Measurements from ENCODE around the gene ASIP. TPM values are rescaled to one million over a fixed set of nuclear protein-coding genes. Genes with fewer than 3 reads are reported as not detected.
"Not testable (repeated sequence)": the region's sequence is repeated elsewhere in the genome, so short reads cannot be mapped to it uniquely, and the experiment has no call there.

ASIP gene
- polyA plus RNA-seq, 1 donor (not counting 4 experiments of a cell fraction or from before 2014, with no cell fraction given): not detected

- Histone ChIP-seq H4K20me1 (ENCODE audit: control insufficient read depth, extremely low read depth, insufficient read depth, low read length) (no peaks in the 10 kb centered on the region), H3K4me3 (ENCODE audit: control insufficient read depth in 2 of 3, extremely low read depth in 1 of 3, insufficient read depth in 2 of 3, low read depth in 1 of 3, low read length in 3 of 3) (no peak overlapping the region), H3K27ac (ENCODE audit: control insufficient read depth, insufficient read depth, low read length) (no peak overlapping the region), H2AFZ (ENCODE audit: control insufficient read depth, low read length) (no peak overlapping the region), H3K79me2 (ENCODE audit: control insufficient read depth, insufficient read depth, low read length) (no peaks in the 10 kb centered on the region), H3K4me1 (ENCODE audit: control insufficient read depth, extremely low read depth, insufficient read depth, low read length) (no peaks in the 10 kb centered on the region), H3K27me3 (ENCODE audit: control insufficient read depth, extremely low read depth, insufficient read depth, low read length) (no peaks in the 10 kb centered on the region), H3K9ac (ENCODE audit: control insufficient read depth, extremely low read depth, insufficient read depth, low read length) (no peak overlapping the region), H3K4me2 (ENCODE audit: control insufficient read depth, extremely low read depth, insufficient read depth, low read depth, low read length) (no peak overlapping the region), H3K9me1 (ENCODE audit: control insufficient read depth, extremely low read depth, insufficient read depth, low read length) (no peaks in the 10 kb centered on the region), H3K9me3 (ENCODE audit: control insufficient read depth, low read depth, low read length) (no peaks in the 10 kb centered on the region), H3K36me3 (ENCODE audit: control insufficient read depth in 2 of 2, extremely low read depth in 1 of 2, insufficient read depth in 2 of 2, low read length in 2 of 2) (no peaks in the 10 kb centered on the region)
- FAIRE-seq (no peak), DNase-seq (ENCODE audit: low read depth, low spot score) (no peak)
- TF ChIP-seq CTCF (optimal IDR thresholded peaks at IDR 0.05 in 1 of 3, IDR thresholded peaks at IDR 0.05 in 1 of 3, conservative IDR thresholded peaks at IDR 0.05 in 1 of 3; ENCODE audit: extremely low read depth in 1 of 3, insufficient read depth in 2 of 3, low read length in 3 of 3) (no peak), EZH2 (IDR thresholded peaks at IDR 0.05; ENCODE audit: low read length) (no peak)
- dilution Hi-C loops (cut with MboI; ENCODE audit: extremely low pct_ligation_motif_present, low sequenced_read_pairs): no loop called here
These were observed 19.2 kb downstream of the ASIP start for GRCh38 chr20:34260208-34260942.

GRCh38 chr20:34262488-34263288 lies 21.5 kb downstream of the ASIP start:
- no peak overlapping the region for H3K4me2 ChIP-seq (ENCODE audit: control insufficient read depth, extremely low read depth, insufficient read depth, low read depth, low read length)
- no peak overlapping the region for H3K27ac ChIP-seq (ENCODE audit: control insufficient read depth, insufficient read depth, low read length)
- DNase-seq (ENCODE audit: low read depth, low spot score): no peak
- no peak overlapping the region for H3K4me3 ChIP-seq (ENCODE audit: control insufficient read depth in 2 of 3, extremely low read depth in 1 of 3, insufficient read depth in 2 of 3, low read depth in 1 of 3, low read length in 3 of 3)
- no peaks in the 10 kb centered on the region for H3K4me1 ChIP-seq (ENCODE audit: control insufficient read depth, extremely low read depth, insufficient read depth, low read length)
- no peaks in the 10 kb centered on the region for H3K9me1 ChIP-seq (ENCODE audit: control insufficient read depth, extremely low read depth, insufficient read depth, low read length)
- no peaks in the 10 kb centered on the region for H3K27me3 ChIP-seq (ENCODE audit: control insufficient read depth, extremely low read depth, insufficient read depth, low read length)
- dilution Hi-C loops (cut with MboI; ENCODE audit: extremely low pct_ligation_motif_present, low sequenced_read_pairs): no loop called here
- H3K9ac ChIP-seq (ENCODE audit: control insufficient read depth, extremely low read depth, insufficient read depth, low read length): no peak overlapping the region
- no peak for FAIRE-seq
- no peak overlapping the region for H2AFZ ChIP-seq (ENCODE audit: control insufficient read depth, low read length)
- TF ChIP-seq EZH2 (IDR thresholded peaks at IDR 0.05; ENCODE audit: low read length): no peak
- TF ChIP-seq CTCF (optimal IDR thresholded peaks at IDR 0.05 in 1 of 3, IDR thresholded peaks at IDR 0.05 in 1 of 3, conservative IDR thresholded peaks at IDR 0.05 in 1 of 3; ENCODE audit: extremely low read depth in 1 of 3, insufficient read depth in 2 of 3, low read length in 3 of 3): no peak
- no peaks in the 10 kb centered on the region for H3K79me2 ChIP-seq (ENCODE audit: control insufficient read depth, insufficient read depth, low read length)
- H3K9me3 ChIP-seq (ENCODE audit: control insufficient read depth, low read depth, low read length): no peaks in the 10 kb centered on the region
- no peaks in the 10 kb centered on the region for H3K36me3 ChIP-seq (ENCODE audit: control insufficient read depth in 2 of 2, extremely low read depth in 1 of 2, insufficient read depth in 2 of 2, low read length in 2 of 2)
- H4K20me1 ChIP-seq (ENCODE audit: control insufficient read depth, extremely low read depth, insufficient read depth, low read length): no peaks in the 10 kb centered on the region

GRCh38 chr20:34263468-34263867 lies 22.2 kb downstream of the ASIP start:
- H3K79me2 ChIP-seq (ENCODE audit: control insufficient read depth, insufficient read depth, low read length); dilution Hi-C loops (cut with MboI; ENCODE audit: extremely low pct_ligation_motif_present, low sequenced_read_pairs); H3K27ac ChIP-seq (ENCODE audit: control insufficient read depth, insufficient read depth, low read length); H3K27me3 ChIP-seq (ENCODE audit: control insufficient read depth, extremely low read depth, insufficient read depth, low read length); H3K4me2 ChIP-seq (ENCODE audit: control insufficient read depth, extremely low read depth, insufficient read depth, low read depth, low read length); H3K36me3 ChIP-seq (ENCODE audit: control insufficient read depth in 2 of 2, extremely low read depth in 1 of 2, insufficient read depth in 2 of 2, low read length in 2 of 2); FAIRE-seq; H4K20me1 ChIP-seq (ENCODE audit: control insufficient read depth, extremely low read depth, insufficient read depth, low read length); H3K9me1 ChIP-seq (ENCODE audit: control insufficient read depth, extremely low read depth, insufficient read depth, low read length); DNase-seq (ENCODE audit: low read depth, low spot score); H3K9me3 ChIP-seq (ENCODE audit: control insufficient read depth, low read depth, low read length); H3K9ac ChIP-seq (ENCODE audit: control insufficient read depth, extremely low read depth, insufficient read depth, low read length); H3K4me3 ChIP-seq (ENCODE audit: control insufficient read depth in 2 of 3, extremely low read depth in 1 of 3, insufficient read depth in 2 of 3, low read depth in 1 of 3, low read length in 3 of 3); H2AFZ ChIP-seq (ENCODE audit: control insufficient read depth, low read length); H3K4me1 ChIP-seq (ENCODE audit: control insufficient read depth, extremely low read depth, insufficient read depth, low read length): not testable (repeated sequence)

Measured in keratinocyte (primary cell).